ENCODE results near the gene PABPN1L.

The PABPN1L gene

DNA sequence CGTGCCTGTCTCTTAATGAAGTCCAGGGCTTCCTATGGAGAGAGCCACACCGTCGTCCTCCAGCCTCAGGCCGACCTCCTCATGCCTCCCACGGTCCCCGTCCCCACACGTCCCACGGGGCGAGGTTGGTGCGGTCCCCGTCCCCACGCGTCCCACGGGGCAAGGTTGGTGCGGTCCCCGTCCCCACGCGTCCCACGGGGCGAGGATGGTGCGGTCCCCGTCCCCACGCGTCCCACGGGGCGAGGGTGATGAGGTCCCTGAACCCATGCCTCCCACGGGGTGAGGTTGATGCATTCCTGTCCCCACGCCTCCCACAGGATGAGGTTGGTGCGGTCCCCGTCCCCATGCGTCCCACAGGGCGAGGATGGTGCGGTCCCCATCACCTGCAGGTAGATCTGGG, 30.6 kb downstream of the PABPN1L start:
- H3K36me3 ChIP-seq (ENCODE audit: control insufficient read depth, insufficient read depth, low read length) = peaks cover 22% of the 10 kb centered on the region
- H3K4me3 ChIP-seq (ENCODE audit: extremely low read depth, insufficient read depth, low read length, poor library complexity, severe bottlenecking) = no peak overlapping the region
- no peaks in the 10 kb centered on the region for H3K9me3 ChIP-seq (ENCODE audit: control insufficient read depth, low read length)
- H3K4me1 ChIP-seq (ENCODE audit: control insufficient read depth, insufficient read depth, low read length, poor library complexity, severe bottlenecking) = no peaks in the 10 kb centered on the region
- H3K27ac ChIP-seq (ENCODE audit: low read depth, low read length, severe bottlenecking) = no peak overlapping the region
- 89 to 92% methylated on average over 16 to 30 of the region's 33 CpGs for WGBS, 2 experiments (ENCODE audit: insufficient coverage in 2 of 2)

GRCh38 chr16:88835383-88835782, 31.1 kb downstream of the PABPN1L start:
- 79 to 94% methylated on average over 9 to 10 of the region's 11 CpGs for WGBS, 2 experiments (ENCODE audit: insufficient coverage in 2 of 2)
- Histone ChIP-seq H3K27ac (ENCODE audit: low read depth, low read length, severe bottlenecking) (no peak overlapping the region), H3K36me3 (ENCODE audit: control insufficient read depth, insufficient read depth, low read length) (peaks cover 18% of the 10 kb centered on the region), H3K9me3 (ENCODE audit: control insufficient read depth, low read length) (no peaks in the 10 kb centered on the region), H3K4me3 (ENCODE audit: extremely low read depth, insufficient read depth, low read length, poor library complexity, severe bottlenecking) (no peak overlapping the region), H3K4me1 (ENCODE audit: control insufficient read depth, insufficient read depth, low read length, poor library complexity, severe bottlenecking) (no peaks in the 10 kb centered on the region)

- Histone ChIP-seq H3K9me3 (ENCODE audit: control insufficient read depth, low read length) (no peaks in the 10 kb centered on the region), H3K4me1 (ENCODE audit: control insufficient read depth, insufficient read depth, low read length, poor library complexity, severe bottlenecking) (no peaks in the 10 kb centered on the region), H3K4me3 (ENCODE audit: extremely low read depth, insufficient read depth, low read length, poor library complexity, severe bottlenecking) (no peak overlapping the region), H3K27ac (ENCODE audit: low read depth, low read length, severe bottlenecking) (no peak overlapping the region), H3K36me3 (ENCODE audit: control insufficient read depth, insufficient read depth, low read length) (peaks cover 13% of the 10 kb centered on the region)
- WGBS, 2 experiments (ENCODE audit: insufficient coverage in 2 of 2) = 96 to 98% methylated on average over 9 to 11 of the region's 13 CpGs
Observed at GRCh38 chr16:88834670-88835069, 31.8 kb downstream of the PABPN1L start.

GRCh38 chr16:88833086-88833485, 33.4 kb downstream of the PABPN1L start:
- no peaks in the 10 kb centered on the region for H3K4me1 ChIP-seq (ENCODE audit: control insufficient read depth, insufficient read depth, low read length, poor library complexity, severe bottlenecking)
- no peak overlapping the region for H3K27ac ChIP-seq (ENCODE audit: low read depth, low read length, severe bottlenecking)
- no peaks in the 10 kb centered on the region for H3K9me3 ChIP-seq (ENCODE audit: control insufficient read depth, low read length)
- peaks cover 4% of the 10 kb centered on the region for H3K36me3 ChIP-seq (ENCODE audit: control insufficient read depth, insufficient read depth, low read length)
- 95 to 96% methylated on average over 11 to 12 of the region's 13 CpGs for WGBS, 2 experiments (ENCODE audit: insufficient coverage in 2 of 2)
- no peak overlapping the region for H3K4me3 ChIP-seq (ENCODE audit: extremely low read depth, insufficient read depth, low read length, poor library complexity, severe bottlenecking)

DNA sequence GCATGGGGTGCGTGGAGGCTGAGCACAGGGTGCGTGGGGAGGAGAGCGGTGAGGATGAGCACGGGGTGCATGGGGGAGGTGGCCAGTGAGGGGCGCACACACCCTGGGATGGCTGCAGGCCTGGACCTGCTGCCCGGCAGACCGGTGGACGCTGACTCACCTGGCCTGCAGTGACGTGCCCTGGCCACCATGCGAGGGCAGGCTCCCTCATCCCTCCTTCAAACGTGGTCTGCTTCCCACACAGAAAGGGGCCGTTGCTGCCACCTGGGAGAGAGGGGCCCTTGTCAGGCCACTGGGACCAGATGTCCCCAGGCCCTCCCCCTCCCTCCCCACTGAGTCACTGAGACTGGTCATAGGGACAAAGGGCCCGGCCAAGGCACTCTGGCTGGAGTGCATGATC, 34.6 kb downstream of the PABPN1L start:
- H3K4me1 ChIP-seq (ENCODE audit: control insufficient read depth, insufficient read depth, low read length, poor library complexity, severe bottlenecking) = no peaks in the 10 kb centered on the region
- H3K9me3 ChIP-seq (ENCODE audit: control insufficient read depth, low read length) = no peaks in the 10 kb centered on the region
- 87 to 88% methylated on average over 10 to 12 of the region's 13 CpGs for WGBS, 2 experiments (ENCODE audit: insufficient coverage in 2 of 2)
- no peak overlapping the region for H3K4me3 ChIP-seq (ENCODE audit: extremely low read depth, insufficient read depth, low read length, poor library complexity, severe bottlenecking)
- no peak overlapping the region for H3K27ac ChIP-seq (ENCODE audit: low read depth, low read length, severe bottlenecking)
- H3K36me3 ChIP-seq (ENCODE audit: control insufficient read depth, insufficient read depth, low read length) = no peaks in the 10 kb centered on the region

- WGBS, 2 experiments (ENCODE audit: insufficient coverage in 2 of 2) = 96% methylated on average over 10 to 11 of the region's 14 CpGs
- H3K4me1 ChIP-seq (ENCODE audit: control insufficient read depth, insufficient read depth, low read length, poor library complexity, severe bottlenecking) = no peaks in the 10 kb centered on the region
- no peaks in the 10 kb centered on the region for H3K9me3 ChIP-seq (ENCODE audit: control insufficient read depth, low read length)
- no peak overlapping the region for H3K27ac ChIP-seq (ENCODE audit: low read depth, low read length, severe bottlenecking)
- no peaks in the 10 kb centered on the region for H3K36me3 ChIP-seq (ENCODE audit: control insufficient read depth, insufficient read depth, low read length)
- H3K4me3 ChIP-seq (ENCODE audit: extremely low read depth, insufficient read depth, low read length, poor library complexity, severe bottlenecking) = no peak overlapping the region
Observed at GRCh38 chr16:88830783-88831182, 35.7 kb downstream of the PABPN1L start.

DNA sequence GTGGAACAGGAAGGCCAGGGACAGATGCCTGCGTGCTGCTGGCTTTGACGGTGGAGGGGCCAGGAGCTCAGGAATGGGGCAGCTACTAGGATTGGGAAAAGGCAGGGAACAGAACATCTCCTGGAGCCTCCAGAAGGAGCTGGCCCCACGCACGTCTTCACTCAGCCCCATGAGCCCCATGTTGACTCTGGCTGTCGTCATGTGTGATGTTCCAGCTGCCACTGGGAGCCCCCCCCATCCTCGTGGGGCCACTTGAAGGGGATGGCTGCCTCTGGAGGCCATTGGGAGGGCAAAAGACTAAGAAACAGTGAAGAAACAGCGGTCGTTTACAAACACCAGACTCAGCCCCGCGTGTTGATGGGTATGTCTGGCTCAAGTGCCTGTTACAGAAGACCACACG, 36.2 kb downstream of the PABPN1L start:
- no peaks in the 10 kb centered on the region for H3K9me3 ChIP-seq (ENCODE audit: control insufficient read depth, low read length)
- no peaks in the 10 kb centered on the region for H3K36me3 ChIP-seq (ENCODE audit: control insufficient read depth, insufficient read depth, low read length)
- H3K27ac ChIP-seq (ENCODE audit: low read depth, low read length, severe bottlenecking) = no peak overlapping the region
- 84 to 91% methylated on average over 11 of the region's 11 CpGs for whole genome bisulfite sequencing, 2 experiments (ENCODE audit: insufficient coverage in 2 of 2)
- no peaks in the 10 kb centered on the region for H3K4me1 ChIP-seq (ENCODE audit: control insufficient read depth, insufficient read depth, low read length, poor library complexity, severe bottlenecking)
- H3K4me3 ChIP-seq (ENCODE audit: extremely low read depth, insufficient read depth, low read length, poor library complexity, severe bottlenecking) = no peak overlapping the region

DNA sequence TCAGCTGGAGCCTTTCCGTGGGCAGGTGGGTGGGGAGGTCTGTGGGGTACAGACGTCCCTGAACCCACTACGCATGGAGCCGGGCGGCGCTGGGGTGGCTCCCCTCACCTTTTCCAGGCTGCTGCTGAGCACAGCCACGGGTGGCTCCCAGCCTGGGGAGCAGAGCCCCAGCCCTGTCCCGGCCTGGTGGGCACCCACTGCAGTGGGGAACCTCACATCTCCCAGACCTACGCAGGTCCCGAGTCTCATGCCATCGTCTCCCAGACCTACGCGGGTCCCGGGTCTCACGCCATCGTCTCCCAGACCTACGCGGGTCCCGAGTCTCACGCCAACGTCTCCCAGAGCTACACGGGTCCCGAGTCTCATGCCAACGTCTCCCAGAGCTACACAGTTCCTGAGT, 37.7 kb downstream of the PABPN1L start:
- WGBS, 2 experiments (ENCODE audit: insufficient coverage in 2 of 2) = 92% methylated on average over 23 to 24 of the region's 24 CpGs
- Histone ChIP-seq H3K4me1 (ENCODE audit: control insufficient read depth, insufficient read depth, low read length, poor library complexity, severe bottlenecking) (no peaks in the 10 kb centered on the region), H3K4me3 (ENCODE audit: extremely low read depth, insufficient read depth, low read length, poor library complexity, severe bottlenecking) (no peak overlapping the region), H3K9me3 (ENCODE audit: control insufficient read depth, low read length) (no peaks in the 10 kb centered on the region), H3K27ac (ENCODE audit: low read depth, low read length, severe bottlenecking) (no peak overlapping the region), H3K36me3 (ENCODE audit: control insufficient read depth, insufficient read depth, low read length) (no peaks in the 10 kb centered on the region)

- Histone ChIP-seq H3K9me3 (ENCODE audit: control insufficient read depth, low read length) (no peaks in the 10 kb centered on the region), H3K4me3 (ENCODE audit: extremely low read depth, insufficient read depth, low read length, poor library complexity, severe bottlenecking) (no peak overlapping the region), H3K36me3 (ENCODE audit: control insufficient read depth, insufficient read depth, low read length) (no peaks in the 10 kb centered on the region), H3K4me1 (ENCODE audit: control insufficient read depth, insufficient read depth, low read length, poor library complexity, severe bottlenecking) (no peaks in the 10 kb centered on the region), H3K27ac (ENCODE audit: low read depth, low read length, severe bottlenecking) (no peak overlapping the region)
- 93 to 96% methylated on average over 16 to 21 of the region's 21 CpGs for WGBS, 2 experiments (ENCODE audit: insufficient coverage in 2 of 2)
Observed at GRCh38 chr16:88827727-88828126, 38.7 kb downstream of the PABPN1L start.

GRCh38 chr16:88826070-88826840, 40.2 kb downstream of the PABPN1L start:
- Histone ChIP-seq H3K27ac (ENCODE audit: low read depth, low read length, severe bottlenecking) (no peak overlapping the region), H3K4me3 (ENCODE audit: extremely low read depth, insufficient read depth, low read length, poor library complexity, severe bottlenecking) (no peak overlapping the region), H3K9me3 (ENCODE audit: control insufficient read depth, low read length) (no peaks in the 10 kb centered on the region), H3K36me3 (ENCODE audit: control insufficient read depth, insufficient read depth, low read length) (no peaks in the 10 kb centered on the region), H3K4me1 (ENCODE audit: control insufficient read depth, insufficient read depth, low read length, poor library complexity, severe bottlenecking) (no peaks in the 10 kb centered on the region)
- 93 to 95% methylated on average over 26 of the region's 26 CpGs for WGBS, 2 experiments (ENCODE audit: insufficient coverage in 2 of 2)

- Histone ChIP-seq H3K27ac (ENCODE audit: low read depth, low read length, severe bottlenecking) (no peak overlapping the region), H3K4me1 (ENCODE audit: control insufficient read depth, insufficient read depth, low read length, poor library complexity, severe bottlenecking) (no peaks in the 10 kb centered on the region), H3K36me3 (ENCODE audit: control insufficient read depth, insufficient read depth, low read length) (no peaks in the 10 kb centered on the region), H3K4me3 (ENCODE audit: extremely low read depth, insufficient read depth, low read length, poor library complexity, severe bottlenecking) (no peak overlapping the region), H3K9me3 (ENCODE audit: control insufficient read depth, low read length) (no peaks in the 10 kb centered on the region)
- WGBS, 2 experiments (ENCODE audit: insufficient coverage in 2 of 2) = 95 to 100% methylated on average over 4 to 7 of the region's 12 CpGs
Observed at GRCh38 chr16:88825146-88825545, 41.3 kb downstream of the PABPN1L start.

All from mesodermal cell (in vitro differentiated cells).